Keratinocyte (primary cell): Measurements from ENCODE around the gene TNPO1. TPM values are rescaled to one million over a fixed set of nuclear protein-coding genes. Genes with fewer than 3 reads are reported as not detected.
A peak's percentile ranks its signal among the peaks of the same experiment; 100 is the strongest.

Experiments
- DNase-seq: peaks from one replicate; pipeline ENCODE4 v3.0.0-alpha.2; 2011; ENCODE audit warnings: low read depth, missing footprints, low spot score
- FAIRE-seq: peaks from 2 replicates; lab custom pipeline; 2011; peaks lifted over from hg19 to GRCh38; lab: Jason Lieb, UNC
- H2AFZ ChIP-seq: 2 replicates; pipeline ENCODE4 v1.6.0; 2012; ENCODE audit warnings: low read length, control low read depth, inconsistent platforms; ENCODE audit not compliant: control insufficient read depth
- H3K27ac ChIP-seq: 2 replicates; pipeline ENCODE4 v1.5.1; 2011; ENCODE audit warnings: low read length; ENCODE audit not compliant: control insufficient read depth, insufficient read depth
- H3K27me3 ChIP-seq: 3 replicates; pipeline ENCODE4 v1.6.0; 2011; ENCODE audit warnings: low read length; ENCODE audit not compliant: control insufficient read depth, insufficient read depth; ENCODE audit errors: extremely low read depth
- H3K36me3 ChIP-seq, 2 experiments: 2 replicates in 1 of 2; 3 replicates in 1 of 2; pipeline ENCODE4 v1.5.1; 2011; ENCODE audit warnings: low read length in 2 of 2, mild to moderate bottlenecking in 1 of 2; ENCODE audit not compliant: control insufficient read depth in 2 of 2, insufficient read depth in 2 of 2; ENCODE audit errors: extremely low read depth in 1 of 2
- H3K4me1 ChIP-seq: 3 replicates; pipeline ENCODE4 v1.5.1; 2011; ENCODE audit warnings: low read length; ENCODE audit not compliant: control insufficient read depth, insufficient read depth; ENCODE audit errors: extremely low read depth
- H3K4me2 ChIP-seq: 3 replicates; pipeline ENCODE4 v1.6.0; 2011; ENCODE audit warnings: low read depth, low read length; ENCODE audit not compliant: control insufficient read depth, insufficient read depth; ENCODE audit errors: extremely low read depth
- H3K4me3 ChIP-seq, 3 experiments: fragments of 200-600 bp in 1 of 3; sonication (generic) in 1 of 3; 2 replicates in 2 of 3; 3 replicates in 1 of 3; pipeline ENCODE4 v1.5.1; 2011 to 2016; ENCODE audit warnings: low read length in 3 of 3, mild to moderate bottlenecking in 3 of 3, control low read depth in 2 of 3, inconsistent platforms in 1 of 3, low read depth in 1 of 3, mixed read lengths in 1 of 3, mixed run types in 1 of 3, moderate library complexity in 1 of 3; ENCODE audit not compliant: control insufficient read depth in 2 of 3, insufficient read depth in 2 of 3; ENCODE audit errors: extremely low read depth in 1 of 3
- H3K79me2 ChIP-seq: 2 replicates; pipeline ENCODE4 v1.6.0; 2012; ENCODE audit warnings: low read length; ENCODE audit not compliant: control insufficient read depth, insufficient read depth
- H3K9ac ChIP-seq: 3 replicates; pipeline ENCODE4 v1.6.0; 2011; ENCODE audit warnings: low read length; ENCODE audit not compliant: control insufficient read depth, insufficient read depth; ENCODE audit errors: extremely low read depth
- H3K9me1 ChIP-seq: 3 replicates; pipeline ENCODE4 v1.6.0; 2011; ENCODE audit warnings: low read length; ENCODE audit not compliant: control insufficient read depth, insufficient read depth; ENCODE audit errors: extremely low read depth
- H3K9me3 ChIP-seq: 2 replicates; pipeline ENCODE4 v1.5.1; 2012; ENCODE audit warnings: low read depth, low read length; ENCODE audit not compliant: control insufficient read depth
- H4K20me1 ChIP-seq: 3 replicates; pipeline ENCODE4 v1.6.0; 2011; ENCODE audit warnings: low read length; ENCODE audit not compliant: control insufficient read depth, insufficient read depth; ENCODE audit errors: extremely low read depth
- CTCF ChIP-seq, 3 experiments: IDR thresholded peaks in 1 of 3; conservative IDR thresholded peaks in 1 of 3; optimal IDR thresholded peaks in 1 of 3; 2 replicates in 2 of 3; 3 replicates in 1 of 3; pipeline versions ENCODE3 to v1.5.1; 2011; ENCODE audit warnings: low read length in 3 of 3, mild to moderate bottlenecking in 3 of 3, moderate library complexity in 2 of 3, control low read depth in 1 of 3, inconsistent platforms in 1 of 3; ENCODE audit not compliant: insufficient read depth in 2 of 3; ENCODE audit errors: extremely low read depth in 1 of 3
- EZH2 ChIP-seq: IDR thresholded peaks from one replicate; pipeline ENCODE4 v1.6.1; 2012; ENCODE audit warnings: inconsistent platforms, mild to moderate bottlenecking, low read length, moderate library complexity
- dilution Hi-C: fragments of 300-500 bp; cut with MboI; formaldehyde crosslinking; loops from one replicate; pipeline ENCODE4 v1.7.0; 2020; ENCODE audit warnings: low sequenced_read_pairs; ENCODE audit not compliant: extremely low pct_ligation_motif_present
- polyA plus RNA-seq, 5 experiments: library from polyadenylated mRNA; depleted of rRNA in 3 of 5; stranded (reverse) in 3 of 5; stranded (forward) in 1 of 5; unstranded in 1 of 5; fragments of >200 nt; gene quantifications; 1 replicate in 1 of 5; 2 replicates in 3 of 5; 3 replicates in 1 of 5; pipeline versions ENCODE4 v1.2.1 to v1.2.3, GENCODE V29; 2011 to 2012; ENCODE audit warnings: missing spikeins in 2 of 5, low read depth in 1 of 5, low replicate concordance in 1 of 5

The TNPO1 gene
- polyA plus RNA-seq, 1 donor (not counting 4 experiments of a cell fraction or from before 2014, with no cell fraction given): 123 TPM

DNA sequence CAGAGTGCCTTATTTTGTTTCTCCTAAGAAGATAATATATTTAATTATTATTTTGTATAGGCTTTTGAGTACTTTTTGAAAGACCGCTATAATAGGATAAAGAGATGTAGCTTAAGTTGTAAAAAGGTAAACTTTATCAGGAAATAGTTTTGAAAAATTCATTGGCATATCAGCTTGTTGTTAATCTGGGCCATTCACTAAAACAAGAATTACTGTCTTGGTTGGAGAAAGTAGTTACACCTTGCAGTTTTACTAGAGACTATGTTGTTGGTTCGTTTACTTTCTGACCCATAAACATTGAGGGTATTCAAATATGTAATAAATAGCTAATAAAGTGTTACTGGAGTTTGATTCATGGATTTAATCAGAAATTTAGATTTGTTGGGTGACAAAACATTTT is 33.7 kb downstream of the TNPO1 start:
- H3K9ac ChIP-seq: no peak overlapping the region
- H3K36me3 ChIP-seq: peaks cover 6 to 9% of the 10 kb centered on the region in 2 experiments
- H3K9me3 ChIP-seq: no peaks in the 10 kb centered on the region
- peak overlapping the region; percentile 79 for H3K27ac ChIP-seq
- FAIRE-seq (peak; percentile 32), DNase-seq (no peak)
- dilution Hi-C loops: no loop called here
- H3K4me2 ChIP-seq: peak overlapping the region; percentile 93
- H3K4me3 ChIP-seq: peak overlapping the region in 2 of 3 experiments; percentile 66 to 93
- H2AFZ ChIP-seq: no peak overlapping the region
- H3K9me1 ChIP-seq: no peaks in the 10 kb centered on the region
- H4K20me1 ChIP-seq: peaks cover 2% of the 10 kb centered on the region
- no peaks in the 10 kb centered on the region for H3K27me3 ChIP-seq
- peaks cover 19% of the 10 kb centered on the region for H3K4me1 ChIP-seq
- H3K79me2 ChIP-seq: peaks cover 77% of the 10 kb centered on the region
- no peak for TF ChIP-seq CTCF (optimal IDR thresholded peaks at IDR 0.05 in 1 of 3, IDR thresholded peaks at IDR 0.05 in 1 of 3, conservative IDR thresholded peaks at IDR 0.05 in 1 of 3; ENCODE audit: extremely low read depth in 1 of 3, insufficient read depth in 2 of 3, low read length in 3 of 3)
- no peak for TF ChIP-seq EZH2

- Histone ChIP-seq H3K9ac (no peak overlapping the region), H3K4me3 (no peak overlapping the region), H2AFZ (no peak overlapping the region), H3K36me3 (peaks cover 9 to 23% of the 10 kb centered on the region in 2 experiments), H3K27me3 (no peaks in the 10 kb centered on the region), H3K4me1 (peaks cover 17% of the 10 kb centered on the region), H3K79me2 (peaks cover 88% of the 10 kb centered on the region), H3K4me2 (no peak overlapping the region), H3K9me1 (no peaks in the 10 kb centered on the region), H3K27ac (no peak overlapping the region), H4K20me1 (peaks cover 2% of the 10 kb centered on the region), H3K9me3 (no peaks in the 10 kb centered on the region)
- dilution Hi-C loops: no loop called here
- TF ChIP-seq CTCF (optimal IDR thresholded peaks at IDR 0.05 in 1 of 3, IDR thresholded peaks at IDR 0.05 in 1 of 3, conservative IDR thresholded peaks at IDR 0.05 in 1 of 3; ENCODE audit: extremely low read depth in 1 of 3, insufficient read depth in 2 of 3, low read length in 3 of 3): no peak
- TF ChIP-seq EZH2: no peak
- FAIRE-seq (no peak), DNase-seq (no peak)
Measured at GRCh38 chr5:72852356-72852755, 35.9 kb downstream of the TNPO1 start.
